OCI-LY3 (cell line): ENCODE data around the gene PGLYRP4.

ENCODE experiments used
- H2AFZ ChIP-seq: fragments of 200-600, 300-600 bp; shearing (Covaris generic); 2 replicates; pipeline ENCODE4 v1.6.0; 2014; ENCODE audit warnings: antibody characterized with exemption, low read depth, low read length
- H3K27ac ChIP-seq: fragments of 200-600, 300-600 bp; sonication (generic); 2 replicates; pipeline ENCODE4 v1.5.1; 2014; ENCODE audit warnings: mild to moderate bottlenecking, low read length, moderate library complexity, mixed read lengths
- H3K27me3 ChIP-seq: fragments of 200-600, 300-600 bp; sonication (generic); 2 replicates; pipeline ENCODE4 v1.6.1; 2014; ENCODE audit warnings: low read depth, low read length, mixed read lengths
- H3K36me3 ChIP-seq: fragments of 200-600, 300-600 bp; sonication (generic); replicated peaks from 2 replicates; pipeline ENCODE3; 2014; ENCODE audit warnings: low read depth, low read length, mixed read lengths
- H3K4me1 ChIP-seq: fragments of 300-600, 200-600 bp; sonication (generic); 2 replicates; pipeline ENCODE4 v1.6.1; 2014; ENCODE audit warnings: low read length, mixed read lengths
- H3K4me2 ChIP-seq: fragments of 200-600, 300-600 bp; sonication (generic); 2 replicates; pipeline ENCODE4 v1.6.1; 2014; ENCODE audit warnings: low read length, mixed read lengths
- H3K4me3 ChIP-seq: fragments of 300-600, 200-600 bp; sonication (generic); 2 replicates; pipeline ENCODE4 v1.5.1; 2014; ENCODE audit warnings: antibody characterized with exemption, mild to moderate bottlenecking, low read length, moderate library complexity
- H3K79me2 ChIP-seq: fragments of 300-600, 200-600 bp; shearing (Covaris generic); 2 replicates; pipeline ENCODE4 v1.6.1; 2014; ENCODE audit warnings: mild to moderate bottlenecking, low read length, mixed read lengths
- H3K9ac ChIP-seq: fragments of 300-600, 200-600 bp; shearing (Covaris generic); 2 replicates; pipeline ENCODE4 v1.6.0; 2014; ENCODE audit warnings: mild to moderate bottlenecking, low read length, moderate library complexity
- H3K9me3 ChIP-seq: fragments of 200-600, 300-600 bp; shearing (Covaris generic); 2 replicates; pipeline ENCODE4 v1.6.1; 2014; ENCODE audit warnings: low read length, mixed read lengths; ENCODE audit not compliant: insufficient read depth
- H4K20me1 ChIP-seq: fragments of 200-600, 300-600 bp; sonication (generic); 2 replicates; pipeline ENCODE4 v1.6.1; 2016; ENCODE audit warnings: low read length, mixed read lengths; ENCODE audit not compliant: insufficient read depth
- EZH2phosphoT487 ChIP-seq: fragments of 200-600 bp; shearing (Covaris generic); IDR thresholded peaks from 2 replicates; pipeline ENCODE4 v1.6.1; 2018; ENCODE audit warnings: antibody characterized with exemption, mixed run types, low read depth
- TF ChIP-seq, protein P1 (sequence below): fragments of 200-600, 300-600 bp; sonication (generic); IDR thresholded peaks from 2 replicates; pipeline ENCODE4 v1.5.1; 2014; ENCODE audit warnings: antibody characterized with exemption, low read length, low read depth

PGLYRP4 gene

DNA sequence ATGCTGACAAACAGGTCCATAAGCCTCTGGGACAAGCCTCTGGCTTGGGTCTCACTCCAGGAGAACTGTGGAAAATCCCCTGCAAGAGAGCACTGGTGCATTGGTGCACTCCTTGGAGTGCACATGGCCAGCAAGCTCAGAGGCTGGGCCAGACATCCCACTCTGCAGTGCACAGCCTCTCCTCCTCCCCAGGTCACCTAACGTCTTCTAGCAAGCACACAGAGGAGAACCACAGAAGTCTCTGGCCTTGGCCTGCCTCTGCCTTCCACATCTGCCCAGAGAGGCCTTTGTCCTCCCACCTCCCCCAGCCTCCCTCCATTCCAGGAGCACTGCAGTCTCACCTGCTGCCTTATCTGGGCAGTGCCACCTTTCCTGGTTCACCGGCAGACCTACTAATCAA is 40.1 kb downstream of the PGLYRP4 start:
- no peak for TF ChIP-seq EZH2phosphoT487
- TF ChIP-seq, protein P1, sequence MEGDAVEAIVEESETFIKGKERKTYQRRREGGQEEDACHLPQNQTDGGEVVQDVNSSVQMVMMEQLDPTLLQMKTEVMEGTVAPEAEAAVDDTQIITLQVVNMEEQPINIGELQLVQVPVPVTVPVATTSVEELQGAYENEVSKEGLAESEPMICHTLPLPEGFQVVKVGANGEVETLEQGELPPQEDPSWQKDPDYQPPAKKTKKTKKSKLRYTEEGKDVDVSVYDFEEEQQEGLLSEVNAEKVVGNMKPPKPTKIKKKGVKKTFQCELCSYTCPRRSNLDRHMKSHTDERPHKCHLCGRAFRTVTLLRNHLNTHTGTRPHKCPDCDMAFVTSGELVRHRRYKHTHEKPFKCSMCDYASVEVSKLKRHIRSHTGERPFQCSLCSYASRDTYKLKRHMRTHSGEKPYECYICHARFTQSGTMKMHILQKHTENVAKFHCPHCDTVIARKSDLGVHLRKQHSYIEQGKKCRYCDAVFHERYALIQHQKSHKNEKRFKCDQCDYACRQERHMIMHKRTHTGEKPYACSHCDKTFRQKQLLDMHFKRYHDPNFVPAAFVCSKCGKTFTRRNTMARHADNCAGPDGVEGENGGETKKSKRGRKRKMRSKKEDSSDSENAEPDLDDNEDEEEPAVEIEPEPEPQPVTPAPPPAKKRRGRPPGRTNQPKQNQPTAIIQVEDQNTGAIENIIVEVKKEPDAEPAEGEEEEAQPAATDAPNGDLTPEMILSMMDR, result no peak
- no peaks in the 10 kb centered on the region for H3K9me3 ChIP-seq

GRCh38 chr1:153307221-153307600 is 41.4 kb downstream of the PGLYRP4 start:
- H3K9ac ChIP-seq, result no peak overlapping the region
- H3K79me2 ChIP-seq, result no peaks in the 10 kb centered on the region
- no peaks in the 10 kb centered on the region for H4K20me1 ChIP-seq
- TF ChIP-seq, protein P1, result no peak
- no peak for TF ChIP-seq EZH2phosphoT487
- H3K4me3 ChIP-seq, result peak overlapping the region; percentile 63
- no peak overlapping the region for H2AFZ ChIP-seq
- no peaks in the 10 kb centered on the region for H3K36me3 ChIP-seq
- H3K4me1 ChIP-seq, result peaks cover 57% of the 10 kb centered on the region
- peak overlapping the region; percentile 90 for H3K4me2 ChIP-seq
- no peaks in the 10 kb centered on the region for H3K9me3 ChIP-seq
- peaks cover 33% of the 10 kb centered on the region for H3K27me3 ChIP-seq
- H3K27ac ChIP-seq, result no peak overlapping the region

More for the DNA sequence above, 40.1 kb downstream of the PGLYRP4 start:
- Histone ChIP-seq H3K27me3 (peaks cover 32% of the 10 kb centered on the region), H2AFZ (no peak overlapping the region), H3K27ac (no peak overlapping the region), H4K20me1 (no peaks in the 10 kb centered on the region), H3K4me1 (peaks cover 57% of the 10 kb centered on the region), H3K4me2 (no peak overlapping the region), H3K4me3 (no peak overlapping the region), H3K36me3 (no peaks in the 10 kb centered on the region), H3K79me2 (no peaks in the 10 kb centered on the region), H3K9ac (no peak overlapping the region)

GRCh38 chr1:153306303-153307220 is 42.1 kb downstream of the PGLYRP4 start:
- Histone ChIP-seq H3K27me3 (peaks cover 33% of the 10 kb centered on the region), H4K20me1 (no peaks in the 10 kb centered on the region), H2AFZ (no peak overlapping the region), H3K36me3 (no peaks in the 10 kb centered on the region), H3K9me3 (no peaks in the 10 kb centered on the region), H3K9ac (peak overlapping the region; percentile 25; the same call in 1 of the 2 replicates), H3K4me3 (peak overlapping the region; percentile 63), H3K4me1 (peaks cover 56% of the 10 kb centered on the region), H3K27ac (no peak overlapping the region), H3K4me2 (peak overlapping the region; percentile 90), H3K79me2 (no peaks in the 10 kb centered on the region)
- no peak for TF ChIP-seq EZH2phosphoT487
- TF ChIP-seq, protein P1, result no peak

GRCh38 chr1:153305682-153306081 is 43.0 kb downstream of the PGLYRP4 start:
- Histone ChIP-seq H3K4me2 (no peak overlapping the region), H3K79me2 (no peaks in the 10 kb centered on the region), H2AFZ (no peak overlapping the region), H3K4me3 (no peak overlapping the region), H3K36me3 (no peaks in the 10 kb centered on the region), H3K9ac (no peak overlapping the region), H3K9me3 (no peaks in the 10 kb centered on the region), H4K20me1 (no peaks in the 10 kb centered on the region), H3K27ac (no peak overlapping the region), H3K4me1 (peaks cover 48% of the 10 kb centered on the region), H3K27me3 (peaks cover 33% of the 10 kb centered on the region)
- TF ChIP-seq, protein P1, result no peak
- no peak for TF ChIP-seq EZH2phosphoT487
